H1 (cell line): Measurements from ENCODE around the gene MROH2B. TPM values are rescaled to one million over a fixed set of nuclear protein-coding genes. Genes with fewer than 3 reads are reported as not detected.

ENCODE experiments used
- BACH1 ChIP-seq: IDR thresholded peaks from 2 replicates; pipeline ENCODE4 v1.6.1; 2012; ENCODE audit warnings: low read length, improper control_type of control experiment
- NANOG ChIP-seq: IDR thresholded peaks from 2 replicates; pipeline ENCODE4 v1.6.1; 2011; ENCODE audit warnings: low read length, low read depth, mild to moderate bottlenecking, inconsistent platforms; ENCODE audit not compliant: insufficient read depth, poor library complexity, severe bottlenecking
- RFX5 ChIP-seq: IDR thresholded peaks from 2 replicates; pipeline ENCODE4 v1.6.1; 2011; ENCODE audit warnings: low read depth, low read length, improper control_type of control experiment, borderline replicate concordance
- SP2 ChIP-seq: IDR thresholded peaks from 2 replicates; pipeline ENCODE4 v1.6.1; 2012; ENCODE audit warnings: mild to moderate bottlenecking, low read length, inconsistent platforms
- TAF7 ChIP-seq: optimal IDR thresholded peaks from 2 replicates; pipeline ENCODE3; 2011; ENCODE audit warnings: low read depth, mild to moderate bottlenecking, inconsistent platforms, low read length, moderate library complexity, borderline replicate concordance
- polyA plus RNA-seq, 7 experiments: library from polyadenylated mRNA; depleted of rRNA in 3 of 7; stranded (reverse) in 5 of 7; unstranded in 2 of 7; fragments of >200 nt in 5 of 7; fragments of 200-250 nt in 2 of 7; gene quantifications; 1 replicate in 5 of 7; 2 replicates in 1 of 7; 4 replicates in 1 of 7; pipeline versions ENCODE4 v1.2.1 to v1.2.3, GENCODE V29; 2011 to 2013; ENCODE audit warnings: missing spikeins in 2 of 7, mixed read lengths in 2 of 7
- total RNA-seq: library from RNA; stranded (reverse); fragmentation: NEBNext Ultra II Directional; extraction: Animal tissue kit (Norgen Biotek cat#: 25700); gene quantifications from 2 replicates; pipeline ENCODE4 v1.2.1, GENCODE V29; 2021
- TF ChIP-seq, protein P1 (sequence below): fragments of 300-600 bp; sonication (generic); IDR thresholded peaks from 2 replicates; pipeline ENCODE4 v1.7.1; 2012; ENCODE audit warnings: low read length, moderate library complexity, mild to moderate bottlenecking, inconsistent platforms; ENCODE audit not compliant: insufficient replicate concordance
- TF ChIP-seq, protein P2 (sequence below): IDR thresholded peaks from 2 replicates; pipeline ENCODE4 v1.6.1; 2011; ENCODE audit warnings: low read length, improper control_type of control experiment

Gene MROH2B
- total and polyA plus RNA-seq, 2 of the 8 experiments (the other 6 are each of a cell fraction or from before 2014, with no cell fraction given): not detected

DNA sequence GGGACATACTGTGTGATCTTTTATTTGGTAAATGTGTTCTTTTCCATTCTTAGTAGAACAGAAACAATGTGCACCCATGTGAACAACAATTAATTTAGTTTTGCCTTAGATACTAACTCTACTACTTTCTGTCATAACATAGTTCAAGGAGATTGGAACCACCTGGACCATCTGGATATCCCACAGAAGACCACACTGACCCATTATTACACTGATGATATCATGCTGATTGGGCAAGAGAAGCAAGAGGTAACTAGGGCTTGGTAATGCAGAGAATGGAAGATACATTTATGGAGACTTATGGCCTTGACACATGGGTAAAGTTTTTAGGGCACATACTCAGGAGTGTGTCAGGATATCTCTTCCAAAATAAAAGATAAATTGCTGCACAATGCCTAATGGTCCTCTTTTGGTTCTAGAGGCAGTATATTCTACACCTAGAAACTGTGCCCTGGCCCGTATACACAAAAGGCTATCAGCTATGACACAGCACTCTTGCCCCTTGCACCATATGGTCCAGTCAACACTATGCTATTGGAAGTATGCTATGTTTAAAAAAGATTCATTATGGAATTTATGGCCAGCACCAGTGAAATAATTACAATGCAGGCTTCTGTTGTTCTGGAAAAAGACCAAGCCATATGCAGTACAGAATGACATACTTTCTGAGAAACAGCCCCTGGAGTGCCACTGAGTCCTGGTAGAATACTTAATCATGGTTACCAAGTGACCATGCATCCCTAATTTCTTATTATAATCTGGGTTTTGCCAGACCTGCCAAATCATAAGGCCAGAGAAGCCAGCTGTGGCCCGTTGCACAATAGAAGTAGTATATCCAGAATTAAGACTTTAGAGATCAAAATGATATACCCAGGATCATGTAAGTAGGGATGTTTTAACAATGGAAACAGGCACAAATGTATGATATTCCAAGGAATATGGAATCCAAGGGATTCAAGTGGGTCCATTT is 41.6 kb upstream of the MROH2B start (continued):
- TF ChIP-seq, protein P1, sequence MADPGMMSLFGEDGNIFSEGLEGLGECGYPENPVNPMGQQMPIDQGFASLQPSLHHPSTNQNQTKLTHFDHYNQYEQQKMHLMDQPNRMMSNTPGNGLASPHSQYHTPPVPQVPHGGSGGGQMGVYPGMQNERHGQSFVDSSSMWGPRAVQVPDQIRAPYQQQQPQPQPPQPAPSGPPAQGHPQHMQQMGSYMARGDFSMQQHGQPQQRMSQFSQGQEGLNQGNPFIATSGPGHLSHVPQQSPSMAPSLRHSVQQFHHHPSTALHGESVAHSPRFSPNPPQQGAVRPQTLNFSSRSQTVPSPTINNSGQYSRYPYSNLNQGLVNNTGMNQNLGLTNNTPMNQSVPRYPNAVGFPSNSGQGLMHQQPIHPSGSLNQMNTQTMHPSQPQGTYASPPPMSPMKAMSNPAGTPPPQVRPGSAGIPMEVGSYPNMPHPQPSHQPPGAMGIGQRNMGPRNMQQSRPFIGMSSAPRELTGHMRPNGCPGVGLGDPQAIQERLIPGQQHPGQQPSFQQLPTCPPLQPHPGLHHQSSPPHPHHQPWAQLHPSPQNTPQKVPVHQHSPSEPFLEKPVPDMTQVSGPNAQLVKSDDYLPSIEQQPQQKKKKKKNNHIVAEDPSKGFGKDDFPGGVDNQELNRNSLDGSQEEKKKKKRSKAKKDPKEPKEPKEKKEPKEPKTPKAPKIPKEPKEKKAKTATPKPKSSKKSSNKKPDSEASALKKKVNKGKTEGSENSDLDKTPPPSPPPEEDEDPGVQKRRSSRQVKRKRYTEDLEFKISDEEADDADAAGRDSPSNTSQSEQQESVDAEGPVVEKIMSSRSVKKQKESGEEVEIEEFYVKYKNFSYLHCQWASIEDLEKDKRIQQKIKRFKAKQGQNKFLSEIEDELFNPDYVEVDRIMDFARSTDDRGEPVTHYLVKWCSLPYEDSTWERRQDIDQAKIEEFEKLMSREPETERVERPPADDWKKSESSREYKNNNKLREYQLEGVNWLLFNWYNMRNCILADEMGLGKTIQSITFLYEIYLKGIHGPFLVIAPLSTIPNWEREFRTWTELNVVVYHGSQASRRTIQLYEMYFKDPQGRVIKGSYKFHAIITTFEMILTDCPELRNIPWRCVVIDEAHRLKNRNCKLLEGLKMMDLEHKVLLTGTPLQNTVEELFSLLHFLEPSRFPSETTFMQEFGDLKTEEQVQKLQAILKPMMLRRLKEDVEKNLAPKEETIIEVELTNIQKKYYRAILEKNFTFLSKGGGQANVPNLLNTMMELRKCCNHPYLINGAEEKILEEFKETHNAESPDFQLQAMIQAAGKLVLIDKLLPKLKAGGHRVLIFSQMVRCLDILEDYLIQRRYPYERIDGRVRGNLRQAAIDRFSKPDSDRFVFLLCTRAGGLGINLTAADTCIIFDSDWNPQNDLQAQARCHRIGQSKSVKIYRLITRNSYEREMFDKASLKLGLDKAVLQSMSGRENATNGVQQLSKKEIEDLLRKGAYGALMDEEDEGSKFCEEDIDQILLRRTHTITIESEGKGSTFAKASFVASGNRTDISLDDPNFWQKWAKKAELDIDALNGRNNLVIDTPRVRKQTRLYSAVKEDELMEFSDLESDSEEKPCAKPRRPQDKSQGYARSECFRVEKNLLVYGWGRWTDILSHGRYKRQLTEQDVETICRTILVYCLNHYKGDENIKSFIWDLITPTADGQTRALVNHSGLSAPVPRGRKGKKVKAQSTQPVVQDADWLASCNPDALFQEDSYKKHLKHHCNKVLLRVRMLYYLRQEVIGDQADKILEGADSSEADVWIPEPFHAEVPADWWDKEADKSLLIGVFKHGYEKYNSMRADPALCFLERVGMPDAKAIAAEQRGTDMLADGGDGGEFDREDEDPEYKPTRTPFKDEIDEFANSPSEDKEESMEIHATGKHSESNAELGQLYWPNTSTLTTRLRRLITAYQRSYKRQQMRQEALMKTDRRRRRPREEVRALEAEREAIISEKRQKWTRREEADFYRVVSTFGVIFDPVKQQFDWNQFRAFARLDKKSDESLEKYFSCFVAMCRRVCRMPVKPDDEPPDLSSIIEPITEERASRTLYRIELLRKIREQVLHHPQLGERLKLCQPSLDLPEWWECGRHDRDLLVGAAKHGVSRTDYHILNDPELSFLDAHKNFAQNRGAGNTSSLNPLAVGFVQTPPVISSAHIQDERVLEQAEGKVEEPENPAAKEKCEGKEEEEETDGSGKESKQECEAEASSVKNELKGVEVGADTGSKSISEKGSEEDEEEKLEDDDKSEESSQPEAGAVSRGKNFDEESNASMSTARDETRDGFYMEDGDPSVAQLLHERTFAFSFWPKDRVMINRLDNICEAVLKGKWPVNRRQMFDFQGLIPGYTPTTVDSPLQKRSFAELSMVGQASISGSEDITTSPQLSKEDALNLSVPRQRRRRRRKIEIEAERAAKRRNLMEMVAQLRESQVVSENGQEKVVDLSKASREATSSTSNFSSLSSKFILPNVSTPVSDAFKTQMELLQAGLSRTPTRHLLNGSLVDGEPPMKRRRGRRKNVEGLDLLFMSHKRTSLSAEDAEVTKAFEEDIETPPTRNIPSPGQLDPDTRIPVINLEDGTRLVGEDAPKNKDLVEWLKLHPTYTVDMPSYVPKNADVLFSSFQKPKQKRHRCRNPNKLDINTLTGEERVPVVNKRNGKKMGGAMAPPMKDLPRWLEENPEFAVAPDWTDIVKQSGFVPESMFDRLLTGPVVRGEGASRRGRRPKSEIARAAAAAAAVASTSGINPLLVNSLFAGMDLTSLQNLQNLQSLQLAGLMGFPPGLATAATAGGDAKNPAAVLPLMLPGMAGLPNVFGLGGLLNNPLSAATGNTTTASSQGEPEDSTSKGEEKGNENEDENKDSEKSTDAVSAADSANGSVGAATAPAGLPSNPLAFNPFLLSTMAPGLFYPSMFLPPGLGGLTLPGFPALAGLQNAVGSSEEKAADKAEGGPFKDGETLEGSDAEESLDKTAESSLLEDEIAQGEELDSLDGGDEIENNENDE: no peak
- TF ChIP-seq RFX5 (no peak), SP2 (no peak), TAF7 (no peak), BACH1 (no peak), NANOG (no peak)
- TF ChIP-seq, protein P2, sequence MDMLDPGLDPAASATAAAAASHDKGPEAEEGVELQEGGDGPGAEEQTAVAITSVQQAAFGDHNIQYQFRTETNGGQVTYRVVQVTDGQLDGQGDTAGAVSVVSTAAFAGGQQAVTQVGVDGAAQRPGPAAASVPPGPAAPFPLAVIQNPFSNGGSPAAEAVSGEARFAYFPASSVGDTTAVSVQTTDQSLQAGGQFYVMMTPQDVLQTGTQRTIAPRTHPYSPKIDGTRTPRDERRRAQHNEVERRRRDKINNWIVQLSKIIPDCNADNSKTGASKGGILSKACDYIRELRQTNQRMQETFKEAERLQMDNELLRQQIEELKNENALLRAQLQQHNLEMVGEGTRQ: no peak
